Right cardiac atrium (tissue), 5 donors: ENCODE data around the gene NTN1. TPM values are rescaled to one million over a fixed set of nuclear protein-coding genes. Genes with fewer than 3 reads are reported as not detected.

Experiments
- ATAC-seq, 2 donors: fragments of 200-7000 bp; cut with Tn5 transposase; one replicate each; pipeline versions ENCODE4 v1.8.0 to v1.9.1; 2020; ENCODE audit warnings: moderate library complexity in 2 of 2, mild to moderate bottlenecking in 1 of 2
- DNase-seq, 3 donors: peaks; one replicate each; pipeline ENCODE4 v3.0.0-alpha.2; 2020
- H3K27ac ChIP-seq: one replicate; pipeline ENCODE4 v1.5.1; 2013; ENCODE audit warnings: mild to moderate bottlenecking, low read length, control low read depth, moderate library complexity
- H3K27me3 ChIP-seq: one replicate; pipeline ENCODE4 v1.6.1; 2013; ENCODE audit not compliant: control insufficient read depth, insufficient read depth
- H3K4me1 ChIP-seq: one replicate; pipeline ENCODE4 v1.6.1; 2013; ENCODE audit warnings: low read length; ENCODE audit not compliant: control insufficient read depth, insufficient read depth
- H3K4me3 ChIP-seq: one replicate; pipeline ENCODE4 v1.5.1; 2013; ENCODE audit warnings: low read length, control low read depth
- H3K9me3 ChIP-seq: one replicate; pipeline ENCODE4 v1.6.1; 2013; ENCODE audit warnings: low read length; ENCODE audit not compliant: control insufficient read depth
- WGBS: extraction: QIAGEN DNeasy Blood & Tissue Kit; methylation state at CpG from one replicate; pipeline ENCODE4 v1.1.7; 2013; 5-methylcytosine and 5-hydroxymethylcytosine counted together
- intact Hi-C, 4 donors: fragments of 100-400 bp; cut with DNase I; formaldehyde crosslinking; loops; one replicate each; pipeline versions ENCODE4 v1.11.0 to v1.14.0; 2022 to 2023
- polyA plus RNA-seq: library from polyadenylated mRNA; stranded (reverse); fragments of 200-250 nt; gene quantifications from one replicate; pipeline ENCODE4 v1.2.3, GENCODE V29; 2013
- total RNA-seq, 4 donors: library from RNA; stranded (reverse); fragmentation: NEBNext Ultra II Directional; extraction: Animal tissue kit (Norgen Biotek cat#: 25700); gene quantifications; one replicate each; pipeline ENCODE4 v1.2.1, GENCODE V29; 2021
- donor health status: healthy with polysubstance abuse.
- donor health status: DM: no; HTN: yes; CAD: no.
- donor health status: DM: no; HTN: no; CAD: no.
- donor health status: DM: no; HTN: yes; CAD: no; lungs with severe emphysema.
- donor health status: DM: yes; HTN: yes; CAD: no.

The NTN1 gene
- total and polyA plus RNA-seq, 5 donors = 90.5 to 265 (median 179) TPM

DNA sequence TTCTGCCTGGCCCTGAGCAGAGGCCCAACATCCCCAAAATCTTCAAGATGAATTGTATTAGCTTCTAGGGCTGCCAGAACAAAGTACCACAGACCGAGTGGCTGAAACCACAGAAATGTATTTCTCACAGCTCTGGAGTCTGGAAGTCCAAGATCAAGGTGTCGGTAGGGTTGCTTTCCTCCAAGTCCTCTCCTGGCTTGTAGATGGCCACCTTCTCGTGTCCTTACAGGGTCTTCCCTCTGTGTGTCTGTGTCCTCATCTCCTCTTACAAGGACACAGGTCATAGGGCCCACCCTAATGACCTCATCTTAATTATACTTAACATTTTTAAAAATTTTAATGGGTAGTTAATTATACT, 215.7 kb downstream of the NTN1 start:
- 94% methylated on average over 3 of the region's 3 CpGs for WGBS
- Histone ChIP-seq H3K4me3 (no peak overlapping the region), H3K27ac (no peak overlapping the region), H3K4me1 (peaks cover 15% of the 10 kb centered on the region), H3K27me3 (no peaks in the 10 kb centered on the region), H3K9me3 (no peaks in the 10 kb centered on the region)
- ATAC-seq (no peak), DNase-seq (no peak)
- intact Hi-C loops = no loop called here

DNA sequence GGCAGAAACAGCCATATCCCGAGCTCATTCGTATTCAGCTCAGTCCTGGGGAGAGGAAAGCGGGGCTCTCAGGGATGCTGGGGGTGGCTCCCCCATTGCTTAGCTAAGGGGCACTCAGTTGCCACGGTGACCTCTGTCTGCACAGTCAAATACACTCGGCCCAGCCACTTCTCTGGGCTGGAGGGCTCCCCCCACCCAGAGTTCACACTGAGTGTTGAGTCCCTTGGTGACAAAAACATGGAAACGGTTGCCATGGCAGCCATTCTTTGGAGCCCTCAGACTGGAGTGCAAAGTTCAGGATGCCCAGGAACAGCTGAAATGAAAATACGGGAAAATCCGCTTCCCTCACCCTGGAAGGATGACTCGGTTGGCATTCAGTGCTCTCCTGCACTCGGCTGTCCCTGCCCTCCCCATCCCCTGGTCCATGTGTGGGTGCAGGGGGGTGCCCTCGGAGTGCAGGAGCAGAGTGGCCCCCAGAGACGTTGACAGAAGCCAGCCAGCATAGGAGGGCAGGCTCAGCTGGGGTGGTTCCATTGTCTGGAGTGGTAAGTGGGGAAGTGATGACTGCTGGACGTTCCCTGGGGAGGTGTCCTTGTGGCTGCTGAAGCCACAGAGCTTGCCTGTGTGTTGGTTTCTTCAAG, 216.5 kb downstream of the NTN1 start:
- DNase-seq = peak in 2 of 3 donors; percentile 58 to 60
- WGBS = 85% methylated on average over 13 of the region's 13 CpGs
- intact Hi-C loops = no loop called here
- Histone ChIP-seq H3K27me3 (no peaks in the 10 kb centered on the region), H3K4me3 (no peak overlapping the region), H3K9me3 (no peaks in the 10 kb centered on the region), H3K4me1 (peaks cover 15% of the 10 kb centered on the region), H3K27ac (no peak overlapping the region)
- no peak for ATAC-seq

DNA sequence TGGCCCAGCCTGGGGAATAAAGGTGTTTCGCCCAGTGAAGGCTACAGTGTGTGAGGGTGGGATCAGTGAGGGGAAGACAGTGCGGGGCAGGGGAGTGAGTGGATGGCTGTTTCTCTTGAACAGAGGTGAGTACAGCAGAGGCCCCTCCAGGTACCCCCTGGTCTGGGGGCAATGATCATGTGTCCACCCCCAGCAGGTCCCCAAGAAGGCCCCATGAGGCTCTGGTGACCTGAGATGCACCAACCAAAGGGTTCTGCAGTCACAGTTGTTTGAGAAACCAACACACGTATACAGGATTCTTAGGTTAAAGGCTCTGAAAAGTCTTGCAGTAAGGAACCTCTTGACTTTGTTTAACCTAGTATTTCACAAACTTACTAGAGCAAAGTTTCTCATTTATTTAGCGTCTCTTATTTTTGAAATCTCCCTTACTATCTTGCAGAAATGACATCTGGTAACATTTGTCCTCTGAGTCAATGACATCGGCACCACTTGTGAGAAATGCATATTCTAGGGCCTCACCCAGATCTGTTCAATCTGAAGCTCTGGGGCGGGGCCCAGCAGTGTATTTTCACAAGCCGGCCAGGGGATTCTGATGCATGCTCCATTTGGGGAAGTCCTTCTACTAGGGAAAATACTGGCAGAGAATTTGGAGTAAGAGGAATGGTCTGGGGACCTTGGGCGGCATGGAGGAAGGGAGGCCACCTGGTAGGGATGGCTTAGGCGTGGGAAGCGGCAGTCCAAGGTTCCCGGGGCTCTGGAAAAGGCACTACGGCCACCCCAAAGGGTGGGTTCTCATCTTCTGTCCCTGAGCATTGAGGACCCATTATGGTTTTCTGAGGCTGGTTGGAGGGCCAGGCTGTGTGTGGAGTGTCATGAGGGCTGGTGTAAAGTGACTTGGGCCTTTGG, 217.3 kb downstream of the NTN1 start:
- no peak overlapping the region for H3K4me3 ChIP-seq
- WGBS = 92% methylated on average over 12 of the region's 12 CpGs

DNA sequence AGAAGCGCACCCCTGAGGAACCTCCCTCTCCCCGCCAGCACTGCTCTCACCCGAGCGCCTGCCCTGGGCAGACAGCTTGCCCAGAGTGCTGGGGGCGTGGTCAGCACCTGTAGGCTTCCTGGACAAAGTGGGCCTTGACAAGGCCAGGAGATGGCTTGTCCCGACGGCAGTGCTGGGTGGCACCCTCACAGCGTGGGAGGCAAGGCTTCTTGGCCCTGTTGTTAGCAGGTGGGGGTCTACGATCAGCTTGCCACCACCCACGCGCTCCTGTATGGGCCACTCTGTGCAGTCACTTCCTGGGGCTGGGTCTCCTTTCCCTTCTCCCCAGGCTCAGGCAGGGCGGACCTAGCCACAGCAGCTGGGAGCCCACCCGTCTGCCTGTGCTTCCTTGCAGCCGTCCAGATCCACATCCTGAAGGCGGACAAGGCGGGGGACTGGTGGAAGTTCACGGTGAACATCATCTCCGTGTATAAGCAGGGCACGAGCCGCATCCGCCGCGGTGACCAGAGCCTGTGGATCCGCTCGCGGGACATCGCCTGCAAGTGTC, 218.0 kb downstream of the NTN1 start:
- ATAC-seq (peak in 1 of 2 donors; percentile 9), DNase-seq (peak in 2 of 3 donors; percentile 72 to 76)
- no peaks in the 10 kb centered on the region for H3K9me3 ChIP-seq
- peak overlapping the region; percentile 63 for H3K4me3 ChIP-seq
- H3K27me3 ChIP-seq = no peaks in the 10 kb centered on the region
- intact Hi-C loops = no loop called here
- peaks cover 15% of the 10 kb centered on the region for H3K4me1 ChIP-seq
- peak overlapping the region; percentile 69 for H3K27ac ChIP-seq
- WGBS = 27% methylated on average over 27 of the region's 27 CpGs

More for the DNA sequence above, 217.3 kb downstream of the NTN1 start:
- Histone ChIP-seq H3K4me1 (peaks cover 15% of the 10 kb centered on the region), H3K27me3 (no peaks in the 10 kb centered on the region), H3K27ac (peak overlapping the region; percentile 69), H3K9me3 (no peaks in the 10 kb centered on the region)
- ATAC-seq (no peak), DNase-seq (peak in 2 of 3 donors; percentile 11 to 33)
- intact Hi-C loops = no loop called here

DNA sequence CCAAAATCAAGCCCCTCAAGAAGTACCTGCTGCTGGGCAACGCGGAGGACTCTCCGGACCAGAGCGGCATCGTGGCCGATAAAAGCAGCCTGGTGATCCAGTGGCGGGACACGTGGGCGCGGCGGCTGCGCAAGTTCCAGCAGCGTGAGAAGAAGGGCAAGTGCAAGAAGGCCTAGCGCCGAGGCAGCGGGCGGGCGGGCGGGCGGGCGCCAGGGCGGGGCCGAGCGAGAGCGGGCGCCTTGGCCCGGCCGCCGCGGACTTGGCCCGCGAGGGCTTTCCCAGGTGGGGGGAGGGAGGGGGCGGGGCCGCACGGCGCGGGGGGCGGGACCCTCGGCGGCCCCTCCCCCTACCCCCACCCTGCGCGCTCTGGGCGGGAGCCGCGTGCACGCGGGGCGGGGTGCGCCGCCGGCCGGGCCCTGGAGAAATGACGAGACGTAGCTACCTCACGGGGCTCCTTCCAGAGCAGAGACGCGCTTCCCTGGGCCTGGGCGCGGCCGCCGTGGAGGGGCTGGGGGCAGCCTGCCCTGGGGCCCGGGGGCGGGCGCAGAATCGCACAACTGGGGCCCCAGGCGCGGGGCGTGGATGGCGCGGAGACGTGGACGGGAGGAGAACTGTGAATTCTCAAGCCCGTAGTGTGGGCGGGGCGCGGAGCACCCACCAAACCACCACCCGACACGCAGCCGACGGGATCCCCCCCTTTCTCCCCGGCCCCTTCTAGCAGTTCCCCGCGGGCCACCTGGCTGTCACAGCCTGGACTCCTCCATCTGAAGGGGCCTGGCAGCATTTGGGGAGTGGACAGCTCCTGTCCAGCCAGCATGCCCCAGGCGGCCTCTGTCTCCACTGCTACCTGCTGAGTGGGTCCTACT, 218.7 kb downstream of the NTN1 start:
- H3K4me1 ChIP-seq = peaks cover 15% of the 10 kb centered on the region
- no peaks in the 10 kb centered on the region for H3K9me3 ChIP-seq
- DNase-seq = peak; percentile 87 to 94 (median 92)
- 1% methylated on average over 84 of the region's 84 CpGs for WGBS
- peak overlapping the region; percentile 97 for H3K27ac ChIP-seq
- intact Hi-C loops = no loop called here
- ATAC-seq = peak; percentile 82
- no peaks in the 10 kb centered on the region for H3K27me3 ChIP-seq
- peak overlapping the region; percentile 63 for H3K4me3 ChIP-seq

DNA sequence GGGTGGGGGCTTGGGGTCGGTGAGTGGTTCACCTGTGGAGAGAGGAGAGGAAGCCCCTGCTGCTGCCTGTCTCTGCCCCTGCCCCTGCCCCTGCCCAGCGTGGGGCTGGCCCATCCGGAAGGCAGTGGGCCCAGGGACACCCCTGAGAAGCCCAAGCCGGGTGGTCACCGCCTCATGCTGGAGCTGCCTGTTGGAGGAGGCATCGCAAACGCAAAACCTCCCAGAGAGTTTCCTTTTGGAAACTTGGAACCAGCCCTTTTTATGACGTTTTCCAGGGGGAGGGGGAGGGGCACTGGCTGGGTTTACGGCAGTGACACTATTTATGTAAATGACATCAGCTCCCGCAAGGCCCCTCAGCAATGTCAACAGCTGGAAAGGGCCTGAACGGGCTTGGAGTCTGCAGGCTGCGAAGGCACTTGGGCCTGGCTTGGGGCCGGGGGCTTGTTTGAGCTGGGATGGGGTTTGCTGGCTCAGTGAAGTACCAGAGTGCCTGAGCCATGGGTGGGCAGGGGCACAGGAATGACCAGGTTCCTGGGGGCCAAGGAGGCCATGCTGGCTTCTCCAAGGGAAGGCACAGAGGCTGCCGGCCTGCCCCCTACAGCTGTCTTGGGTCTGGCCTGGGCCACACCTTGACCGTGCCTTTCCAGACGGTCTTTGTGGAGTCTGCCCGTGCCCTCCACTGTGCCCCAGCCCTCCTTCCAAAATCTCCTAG, 219.5 kb downstream of the NTN1 start:
- ATAC-seq = peak; percentile 73 to 77
- intact Hi-C loops = no loop called here
- WGBS = 20% methylated on average over 17 of the region's 17 CpGs
- peak; percentile 87 to 94 (median 90) for DNase-seq
- no peaks in the 10 kb centered on the region for H3K27me3 ChIP-seq
- H3K4me3 ChIP-seq = peak overlapping the region; percentile 63
- H3K9me3 ChIP-seq = no peaks in the 10 kb centered on the region
- H3K4me1 ChIP-seq = peaks cover 15% of the 10 kb centered on the region
- H3K27ac ChIP-seq = peak overlapping the region; percentile 97

DNA sequence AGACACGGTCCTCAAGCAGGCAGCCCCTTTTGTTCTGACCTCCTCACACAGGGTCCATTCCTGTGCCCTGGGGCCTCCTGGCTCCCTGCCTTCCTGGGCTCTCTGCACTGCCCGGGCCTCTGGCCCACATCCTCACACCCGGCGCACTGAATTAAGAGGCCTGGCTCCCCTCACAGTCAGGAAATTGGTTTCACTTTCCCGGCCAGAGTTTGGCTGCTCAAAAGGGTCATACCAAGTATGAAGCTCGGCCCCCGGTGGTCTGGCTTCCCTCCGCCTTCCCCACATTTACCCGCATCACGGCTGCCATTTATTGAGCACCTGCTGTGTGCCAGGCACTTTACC, 220.0 kb downstream of the NTN1 start:
- DNase-seq (peak; percentile 64 to 91 (median 89)), ATAC-seq (peak; percentile 31 to 62)
- Histone ChIP-seq H3K27me3 (no peaks in the 10 kb centered on the region), H3K4me1 (peaks cover 15% of the 10 kb centered on the region), H3K4me3 (no peak overlapping the region), H3K27ac (peak overlapping the region; percentile 97), H3K9me3 (no peaks in the 10 kb centered on the region)
- WGBS = 18% methylated on average over 10 of the region's 10 CpGs
- intact Hi-C loops = no loop called here

DNA sequence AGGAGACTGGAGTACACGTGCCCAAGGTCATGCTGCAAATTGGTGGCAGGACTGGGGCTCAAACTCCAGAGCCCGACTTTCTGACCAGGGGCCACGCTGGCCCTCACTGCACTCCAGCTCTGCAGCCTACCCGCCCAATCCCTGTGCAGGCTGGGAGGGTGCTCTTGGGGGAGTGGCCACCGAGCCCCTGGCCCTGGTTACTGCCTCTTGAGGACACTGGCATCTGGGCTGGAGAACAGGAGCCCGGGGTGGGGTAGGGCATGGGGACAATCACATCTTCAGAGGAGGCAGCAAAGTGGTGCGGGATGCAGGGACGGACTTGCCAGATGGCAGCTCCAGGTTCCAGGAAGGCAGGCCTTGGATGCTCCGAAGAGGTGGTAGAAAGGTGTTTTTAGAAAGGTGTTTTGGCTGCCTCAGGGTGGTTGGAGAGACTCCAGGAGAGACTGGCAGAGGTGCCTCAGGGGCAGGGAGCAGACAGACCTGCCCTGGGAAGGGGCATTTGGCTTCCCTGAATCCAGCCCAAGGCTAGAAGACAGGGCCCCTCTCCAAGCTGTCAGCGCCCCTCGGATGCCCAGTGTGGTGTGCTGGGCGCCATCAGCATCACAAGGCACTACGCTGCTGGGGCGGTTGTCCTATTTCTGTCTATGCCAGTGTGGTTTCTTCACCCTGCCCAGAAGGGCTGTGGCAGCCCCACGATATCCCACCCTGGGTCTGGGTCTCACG, 220.6 kb downstream of the NTN1 start:
- peaks cover 15% of the 10 kb centered on the region for H3K4me1 ChIP-seq
- DNase-seq = peak in 2 of 3 donors; percentile 66 to 68
- H3K4me3 ChIP-seq = no peak overlapping the region
- intact Hi-C loops = no loop called here
- H3K27me3 ChIP-seq = no peaks in the 10 kb centered on the region
- ATAC-seq = peak in 1 of 2 donors; percentile 0
- WGBS = 61% methylated on average over 16 of the region's 16 CpGs
- H3K27ac ChIP-seq = peak overlapping the region; percentile 97
- no peaks in the 10 kb centered on the region for H3K9me3 ChIP-seq

DNA sequence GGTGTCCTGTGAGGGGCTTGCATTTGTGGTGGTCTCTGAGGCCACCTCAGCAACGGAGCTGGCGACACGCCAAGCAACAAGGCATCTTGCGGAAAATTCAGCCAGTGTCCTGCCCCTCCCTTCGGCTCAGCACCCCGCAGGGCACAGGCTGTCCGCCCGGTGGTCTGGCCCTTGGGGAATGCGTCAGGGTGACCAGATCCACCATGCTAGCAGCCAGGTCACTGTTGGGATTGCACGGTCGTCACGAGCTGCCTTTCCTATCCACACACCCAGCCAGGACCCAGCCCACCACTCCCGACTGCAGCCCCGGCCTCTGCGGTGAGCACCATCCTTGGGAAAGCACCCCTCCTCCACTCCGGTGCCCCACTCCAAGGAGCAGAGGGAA, 221.2 kb downstream of the NTN1 start:
- Histone ChIP-seq H3K9me3 (no peaks in the 10 kb centered on the region), H3K4me1 (peaks cover 15% of the 10 kb centered on the region), H3K27me3 (no peaks in the 10 kb centered on the region), H3K4me3 (no peak overlapping the region), H3K27ac (peak overlapping the region; percentile 97)
- ATAC-seq = no peak
- WGBS = 63% methylated on average over 16 of the region's 16 CpGs
- intact Hi-C loops = no loop called here
- peak; percentile 58 to 78 (median 75) for DNase-seq

DNA sequence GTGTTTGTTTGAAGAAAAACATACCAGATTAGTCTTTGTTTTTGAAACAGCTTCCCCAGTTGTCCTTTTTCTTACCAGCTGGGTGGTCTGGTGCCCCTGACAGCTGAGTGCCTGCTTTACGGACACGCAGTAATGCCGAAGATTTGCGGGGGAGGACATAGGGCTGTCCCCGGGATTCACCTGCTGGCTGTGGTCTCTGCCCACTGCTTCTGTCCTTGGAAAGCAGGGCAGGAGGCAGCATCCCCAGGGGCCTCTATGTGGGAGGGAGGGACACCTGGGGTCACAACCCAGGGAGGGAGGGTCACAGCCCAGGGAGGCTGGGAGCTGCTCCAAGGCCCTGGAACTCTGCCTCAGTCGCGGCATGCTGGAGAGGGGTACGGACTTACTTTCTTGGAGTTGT, 221.7 kb downstream of the NTN1 start:
- WGBS = 71% methylated on average over 8 of the region's 8 CpGs
- intact Hi-C loops = no loop called here
- DNase-seq (peak in 2 of 3 donors; percentile 44 to 49), ATAC-seq (no peak)
- Histone ChIP-seq H3K27me3 (no peaks in the 10 kb centered on the region), H3K27ac (no peak overlapping the region), H3K9me3 (no peaks in the 10 kb centered on the region), H3K4me1 (peaks cover 15% of the 10 kb centered on the region), H3K4me3 (no peak overlapping the region)
